ENCODE results near the gene NOC4L. TPM values are rescaled to one million over a fixed set of nuclear protein-coding genes. Genes with fewer than 3 reads are reported as not detected.
A peak's percentile ranks its signal among the peaks of the same experiment; 100 is the strongest.

NOC4L gene
- total and polyA plus RNA-seq, 2 of the 4 experiments (the other 2 are of a cell fraction), result 5.2 to 13.4 TPM

GRCh38 chr12:132161796-132162507 is 17.7 kb downstream of the NOC4L start:
- no peak overlapping the region for H3K4me3 ChIP-seq (ENCODE audit: insufficient read depth, low read depth, low read length)
- H3K27ac ChIP-seq (ENCODE audit: insufficient read depth, low read length), result no peak overlapping the region
- intact Hi-C loops (cut with micrococcal nuclease), result no loop called here
- in situ Hi-C loops (cut with MboI; ENCODE audit: low sequenced_read_pairs), result no loop called here
- no peak overlapping the region for H3K18ac ChIP-seq (ENCODE audit: low read depth, low read length)
- peak overlapping the region; percentile 41 for H3K4me2 ChIP-seq (ENCODE audit: low read depth, low read length)
- peaks cover 15% of the 10 kb centered on the region; the same call in 1 of the 2 replicates for H4K20me1 ChIP-seq (ENCODE audit: insufficient read depth, low read length)
- peaks cover 6% of the 10 kb centered on the region; the same call in 1 of the 2 replicates for H3K27me3 ChIP-seq (ENCODE audit: control insufficient read depth, insufficient read depth, low read length)
- no peaks in the 10 kb centered on the region for H3K9me3 ChIP-seq (ENCODE audit: control insufficient read depth, insufficient read depth, low read length)
- H2BK15ac ChIP-seq (ENCODE audit: low read depth, low read length), result no peak overlapping the region
- peaks cover 15% of the 10 kb centered on the region; the same call in 1 of the 2 replicates for H3K9me1 ChIP-seq (ENCODE audit: insufficient read depth, low read length)
- H4K5ac ChIP-seq (ENCODE audit: low read depth, low read length), result no peak overlapping the region
- ATAC-seq (ENCODE audit: low read depth) (peak; percentile 20; the same call in 1 of the 2 replicates), DNase-seq (no peak)
- peak overlapping the region; percentile 33; the same call in 1 of the 2 replicates for H2AK5ac ChIP-seq (ENCODE audit: low read depth, low read length)
- peaks cover 2% of the 10 kb centered on the region; the same call in 1 of the 2 replicates for H3K36me3 ChIP-seq (ENCODE audit: control insufficient read depth, insufficient read depth, low read length)
- H3K14ac ChIP-seq (replicated peaks; ENCODE audit: low read depth, low read length), result no peak overlapping the region
- no peak overlapping the region for H3K4ac ChIP-seq (ENCODE audit: low read depth, low read length)
- no peak overlapping the region for H4K91ac ChIP-seq (ENCODE audit: insufficient read depth, low read depth, low read length)
- no peak overlapping the region for H2BK20ac ChIP-seq (ENCODE audit: low read depth, low read length)
- no peaks in the 10 kb centered on the region for H3K79me1 ChIP-seq (ENCODE audit: low read depth in 1 of 2, low read length in 2 of 2)
- ChIA-PET POLR2A (ENCODE audit: unreplicated experiment) (no interaction called here), CTCF (interaction anchor here (1.4 kb wide), 1 partner anchor 8 kb away, joined by 5 read pairs; no protein-coding TSS in a partner anchor)
- no peak overlapping the region for H2BK5ac ChIP-seq (ENCODE audit: low read depth, low read length, poor library complexity, severe bottlenecking)
- 50% methylated on average over 7 of the region's 17 CpGs; no CpG with 5 or more reads in 1 of the 2 experiments for WGBS, 2 experiments (ENCODE audit: extremely low coverage in 2 of 2, insufficient read length in 1 of 2)
- no TSS peak for BruUV-seq (replicated peaks)
- H4K8ac ChIP-seq (ENCODE audit: low read depth in 2 of 2, low read length in 2 of 2), result no peak overlapping the region
- TF ChIP-seq MAFK (IDR thresholded peaks at IDR 0.05; ENCODE audit: low read depth, low read length), result no peak
- no peak for TF ChIP-seq MAZ (IDR thresholded peaks at IDR 0.05; ENCODE audit: borderline replicate concordance, low read depth, low read length)
- H3K9ac ChIP-seq (ENCODE audit: low read depth, low read length), result no peak overlapping the region
- dilution Hi-C loops (cut with HindIII; ENCODE audit: low sequenced_read_pairs, unreplicated experiment), result no loop called here
- peak overlapping the region; percentile 63 for H2AFZ ChIP-seq (replicated peaks; ENCODE audit: low read length, poor library complexity)
- peaks cover 7% of the 10 kb centered on the region for H3K4me1 ChIP-seq (ENCODE audit: control insufficient read depth, insufficient read depth, low read length)
- H2BK120ac ChIP-seq (ENCODE audit: low read depth, low read length), result no peak overlapping the region
- H3K56ac ChIP-seq (ENCODE audit: extremely low read depth, insufficient read depth, low read length), result no peak overlapping the region
- no peak overlapping the region for H3K23ac ChIP-seq (ENCODE audit: low read depth, low read length)
- H2AK9ac ChIP-seq (replicated peaks; ENCODE audit: low read depth, low read length, poor library complexity), result peak overlapping the region; percentile 78
